Measurements from ENCODE around the gene PRPF40B.

Gene PRPF40B

GRCh38 chr12:49627752-49628360 lies 4.5 kb downstream of the PRPF40B start:
- Histone ChIP-seq H3K9ac (ENCODE audit: low read length) (no peak overlapping the region), H3K9me3 (ENCODE audit: control insufficient read depth, insufficient read depth, low read depth, low read length) (no peaks in the 10 kb centered on the region), H3K36me3 (ENCODE audit: control insufficient read depth, insufficient read depth, low read length) (peaks cover 6% of the 10 kb centered on the region), H3K4me3 (ENCODE audit: low read depth, low read length) (no peak overlapping the region), H3K4me1 (ENCODE audit: control insufficient read depth, insufficient read depth, low read length) (no peaks in the 10 kb centered on the region), H3K27me3 (ENCODE audit: control insufficient read depth, insufficient read depth, low read length) (no peaks in the 10 kb centered on the region), H3K27ac (ENCODE audit: low read depth, low read length) (no peak overlapping the region)

- Histone ChIP-seq H3K9ac (ENCODE audit: low read length) (no peak overlapping the region), H3K36me3 (ENCODE audit: control insufficient read depth, insufficient read depth, low read length) (peaks cover 12% of the 10 kb centered on the region), H3K4me1 (ENCODE audit: control insufficient read depth, insufficient read depth, low read length) (no peaks in the 10 kb centered on the region), H3K27ac (ENCODE audit: low read depth, low read length) (no peak overlapping the region), H3K9me3 (ENCODE audit: control insufficient read depth, insufficient read depth, low read depth, low read length) (no peaks in the 10 kb centered on the region), H3K4me3 (ENCODE audit: low read depth, low read length) (no peak overlapping the region), H3K27me3 (ENCODE audit: control insufficient read depth, insufficient read depth, low read length) (no peaks in the 10 kb centered on the region)
Observed at GRCh38 chr12:49631336-49631907, 8.1 kb downstream of the PRPF40B start.

GRCh38 chr12:49632401-49632800 lies 9.0 kb downstream of the PRPF40B start:
- peaks cover 12% of the 10 kb centered on the region for H3K36me3 ChIP-seq (ENCODE audit: control insufficient read depth, insufficient read depth, low read length)
- H3K27ac ChIP-seq (ENCODE audit: low read depth, low read length), result no peak overlapping the region
- H3K27me3 ChIP-seq (ENCODE audit: control insufficient read depth, insufficient read depth, low read length), result no peaks in the 10 kb centered on the region
- peaks cover 9% of the 10 kb centered on the region for H3K4me1 ChIP-seq (ENCODE audit: control insufficient read depth, insufficient read depth, low read length)
- H3K4me3 ChIP-seq (ENCODE audit: low read depth, low read length), result no peak overlapping the region
- no peaks in the 10 kb centered on the region for H3K9me3 ChIP-seq (ENCODE audit: control insufficient read depth, insufficient read depth, low read depth, low read length)
- no peak overlapping the region for H3K9ac ChIP-seq (ENCODE audit: low read length)

- Histone ChIP-seq H3K4me3 (ENCODE audit: low read depth, low read length) (no peak overlapping the region), H3K27me3 (ENCODE audit: control insufficient read depth, insufficient read depth, low read length) (no peaks in the 10 kb centered on the region), H3K9me3 (ENCODE audit: control insufficient read depth, insufficient read depth, low read depth, low read length) (no peaks in the 10 kb centered on the region), H3K9ac (ENCODE audit: low read length) (no peak overlapping the region), H3K27ac (ENCODE audit: low read depth, low read length) (no peak overlapping the region), H3K4me1 (ENCODE audit: control insufficient read depth, insufficient read depth, low read length) (peaks cover 14% of the 10 kb centered on the region), H3K36me3 (ENCODE audit: control insufficient read depth, insufficient read depth, low read length) (peaks cover 18% of the 10 kb centered on the region)
Observed at GRCh38 chr12:49632986-49633702, 9.8 kb downstream of the PRPF40B start.

GRCh38 chr12:49633703-49634345 lies 10.5 kb downstream of the PRPF40B start:
- Histone ChIP-seq H3K27me3 (ENCODE audit: control insufficient read depth, insufficient read depth, low read length) (no peaks in the 10 kb centered on the region), H3K4me3 (ENCODE audit: low read depth, low read length) (no peak overlapping the region), H3K27ac (ENCODE audit: low read depth, low read length) (no peak overlapping the region), H3K9ac (ENCODE audit: low read length) (no peak overlapping the region), H3K4me1 (ENCODE audit: control insufficient read depth, insufficient read depth, low read length) (peaks cover 14% of the 10 kb centered on the region), H3K36me3 (ENCODE audit: control insufficient read depth, insufficient read depth, low read length) (peaks cover 22% of the 10 kb centered on the region), H3K9me3 (ENCODE audit: control insufficient read depth, insufficient read depth, low read depth, low read length) (no peaks in the 10 kb centered on the region)

GRCh38 chr12:49635036-49635435 lies 11.7 kb downstream of the PRPF40B start:
- Histone ChIP-seq H3K27me3 (ENCODE audit: control insufficient read depth, insufficient read depth, low read length) (no peaks in the 10 kb centered on the region), H3K4me3 (ENCODE audit: low read depth, low read length) (no peak overlapping the region), H3K9me3 (ENCODE audit: control insufficient read depth, insufficient read depth, low read depth, low read length) (no peaks in the 10 kb centered on the region), H3K27ac (ENCODE audit: low read depth, low read length) (no peak overlapping the region), H3K36me3 (ENCODE audit: control insufficient read depth, insufficient read depth, low read length) (peaks cover 22% of the 10 kb centered on the region), H3K4me1 (ENCODE audit: control insufficient read depth, insufficient read depth, low read length) (peaks cover 14% of the 10 kb centered on the region), H3K9ac (ENCODE audit: low read length) (no peak overlapping the region)

GRCh38 chr12:49635656-49636055 lies 12.3 kb downstream of the PRPF40B start:
- H3K27me3 ChIP-seq (ENCODE audit: control insufficient read depth, insufficient read depth, low read length), result no peaks in the 10 kb centered on the region
- no peak overlapping the region for H3K4me3 ChIP-seq (ENCODE audit: low read depth, low read length)
- H3K9me3 ChIP-seq (ENCODE audit: control insufficient read depth, insufficient read depth, low read depth, low read length), result no peaks in the 10 kb centered on the region
- no peak overlapping the region for H3K9ac ChIP-seq (ENCODE audit: low read length)
- no peak overlapping the region for H3K27ac ChIP-seq (ENCODE audit: low read depth, low read length)
- H3K36me3 ChIP-seq (ENCODE audit: control insufficient read depth, insufficient read depth, low read length), result peaks cover 25% of the 10 kb centered on the region
- peaks cover 14% of the 10 kb centered on the region for H3K4me1 ChIP-seq (ENCODE audit: control insufficient read depth, insufficient read depth, low read length)

GRCh38 chr12:49636574-49636973 lies 13.2 kb downstream of the PRPF40B start:
- peaks cover 32% of the 10 kb centered on the region for H3K36me3 ChIP-seq (ENCODE audit: control insufficient read depth, insufficient read depth, low read length)
- H3K4me1 ChIP-seq (ENCODE audit: control insufficient read depth, insufficient read depth, low read length), result peaks cover 14% of the 10 kb centered on the region
- no peaks in the 10 kb centered on the region for H3K27me3 ChIP-seq (ENCODE audit: control insufficient read depth, insufficient read depth, low read length)
- H3K9ac ChIP-seq (ENCODE audit: low read length), result no peak overlapping the region
- no peak overlapping the region for H3K27ac ChIP-seq (ENCODE audit: low read depth, low read length)
- H3K4me3 ChIP-seq (ENCODE audit: low read depth, low read length), result no peak overlapping the region
- H3K9me3 ChIP-seq (ENCODE audit: control insufficient read depth, insufficient read depth, low read depth, low read length), result no peaks in the 10 kb centered on the region

- Histone ChIP-seq H3K36me3 (ENCODE audit: control insufficient read depth, insufficient read depth, low read length) (peaks cover 30% of the 10 kb centered on the region), H3K27ac (ENCODE audit: low read depth, low read length) (no peak overlapping the region), H3K27me3 (ENCODE audit: control insufficient read depth, insufficient read depth, low read length) (no peaks in the 10 kb centered on the region), H3K9ac (ENCODE audit: low read length) (no peak overlapping the region), H3K4me1 (ENCODE audit: control insufficient read depth, insufficient read depth, low read length) (peaks cover 14% of the 10 kb centered on the region), H3K9me3 (ENCODE audit: control insufficient read depth, insufficient read depth, low read depth, low read length) (no peaks in the 10 kb centered on the region), H3K4me3 (ENCODE audit: low read depth, low read length) (peak overlapping the region; percentile 4; the same call in 1 of the 2 replicates)
Observed at GRCh38 chr12:49636979-49637755, 13.8 kb downstream of the PRPF40B start.

GRCh38 chr12:49641748-49642369 lies 18.5 kb downstream of the PRPF40B start:
- H3K27me3 ChIP-seq (ENCODE audit: control insufficient read depth, insufficient read depth, low read length), result no peaks in the 10 kb centered on the region
- peaks cover 10% of the 10 kb centered on the region for H3K4me1 ChIP-seq (ENCODE audit: control insufficient read depth, insufficient read depth, low read length)
- H3K9ac ChIP-seq (ENCODE audit: low read length), result no peak overlapping the region
- no peak overlapping the region for H3K27ac ChIP-seq (ENCODE audit: low read depth, low read length)
- peaks cover 65% of the 10 kb centered on the region for H3K36me3 ChIP-seq (ENCODE audit: control insufficient read depth, insufficient read depth, low read length)
- no peak overlapping the region for H3K4me3 ChIP-seq (ENCODE audit: low read depth, low read length)
- no peaks in the 10 kb centered on the region for H3K9me3 ChIP-seq (ENCODE audit: control insufficient read depth, insufficient read depth, low read depth, low read length)

All from HUES6 (cell line).